ENCODE results near the gene KCND3. TPM values are rescaled to one million over a fixed set of nuclear protein-coding genes. Genes with fewer than 3 reads are reported as not detected.

Gene KCND3
- total RNA-seq, 1 donor from 2014 or later, result 19.8 TPM

- no peak for ATAC-seq
Observed at GRCh38 chr1:111863401-111863800, 126.1 kb downstream of the KCND3 start.

GRCh38 chr1:111862599-111862998, 126.9 kb downstream of the KCND3 start:
- ATAC-seq (peak; percentile 82), DNase-seq (no peak)
- intact Hi-C loops (cut with micrococcal nuclease), result no loop called here

More at GRCh38 chr1:111863401-111863800, 126.1 kb downstream of the KCND3 start:
- intact Hi-C loops (cut with micrococcal nuclease), result no loop called here
- DNase-seq, result no peak

- ATAC-seq (no peak), DNase-seq (no peak)
- intact Hi-C loops (cut with micrococcal nuclease), result no loop called here
Observed at GRCh38 chr1:111861523-111861922, 127.9 kb downstream of the KCND3 start.

- intact Hi-C loops (cut with micrococcal nuclease), result no loop called here
- ATAC-seq (peak; percentile 91), DNase-seq (peak; percentile 77)
Observed at GRCh38 chr1:111857194-111857651, 132.2 kb downstream of the KCND3 start.

- DNase-seq, result no peak
- ATAC-seq, result peak; percentile 10
- intact Hi-C loops (cut with micrococcal nuclease), result no loop called here
Observed at GRCh38 chr1:111856411-111857185, 132.9 kb downstream of the KCND3 start.

- no peak for ATAC-seq
- no peak for DNase-seq
- intact Hi-C loops (cut with micrococcal nuclease), result no loop called here
Observed at GRCh38 chr1:111855260-111855659, 134.2 kb downstream of the KCND3 start.

- no peak for DNase-seq
- intact Hi-C loops (cut with micrococcal nuclease), result no loop called here
- ATAC-seq, result no peak
Observed at GRCh38 chr1:111852261-111852721, 137.2 kb downstream of the KCND3 start.

- intact Hi-C loops (cut with micrococcal nuclease), result no loop called here
- no peak for DNase-seq
- no peak for ATAC-seq
Observed at GRCh38 chr1:111851552-111851951, 137.9 kb downstream of the KCND3 start.

- intact Hi-C loops (cut with micrococcal nuclease), result no loop called here
- ATAC-seq, result peak; percentile 71
- DNase-seq, result peak; percentile 46
Observed at GRCh38 chr1:111850109-111850508, 139.4 kb downstream of the KCND3 start.

GRCh38 chr1:111848852-111849545, 140.5 kb downstream of the KCND3 start:
- ATAC-seq (no peak), DNase-seq (no peak)
- intact Hi-C loops (cut with micrococcal nuclease), result no loop called here

- ATAC-seq, result peak; percentile 5
- no peak for DNase-seq
- intact Hi-C loops (cut with micrococcal nuclease), result no loop called here
Observed at GRCh38 chr1:111847466-111847865, 142.0 kb downstream of the KCND3 start.

- no peak for DNase-seq
- peak; percentile 81 for ATAC-seq
- intact Hi-C loops (cut with micrococcal nuclease), result no loop called here
Observed at GRCh38 chr1:111846842-111847241, 142.6 kb downstream of the KCND3 start.

- DNase-seq, result no peak
- no peak for ATAC-seq
Observed at GRCh38 chr1:111843177-111843576, 146.3 kb downstream of the KCND3 start.

GRCh38 chr1:111842411-111842810, 147.1 kb downstream of the KCND3 start:
- intact Hi-C loops (cut with micrococcal nuclease), result no loop called here
- no peak for DNase-seq

More at GRCh38 chr1:111843177-111843576, 146.3 kb downstream of the KCND3 start:
- intact Hi-C loops (cut with micrococcal nuclease), result no loop called here

GRCh38 chr1:111841746-111842145, 147.7 kb downstream of the KCND3 start:
- DNase-seq (no peak), ATAC-seq (no peak)
- intact Hi-C loops (cut with micrococcal nuclease), result no loop called here

More at GRCh38 chr1:111842411-111842810, 147.1 kb downstream of the KCND3 start:
- no peak for ATAC-seq

GRCh38 chr1:111841189-111841588, 148.3 kb downstream of the KCND3 start:
- intact Hi-C loops (cut with micrococcal nuclease), result no loop called here
- DNase-seq, result no peak
- ATAC-seq, result no peak

GRCh38 chr1:111837393-111837792, 152.1 kb downstream of the KCND3 start:
- DNase-seq, result no peak
- ATAC-seq, result peak; percentile 95
- intact Hi-C loops (cut with micrococcal nuclease), result no loop called here

GRCh38 chr1:111836111-111836510, 153.4 kb downstream of the KCND3 start:
- no peak for DNase-seq
- intact Hi-C loops (cut with micrococcal nuclease), result no loop called here
- no peak for ATAC-seq

GRCh38 chr1:111835514-111835913, 154.0 kb downstream of the KCND3 start:
- ATAC-seq, result no peak
- DNase-seq, result no peak
- intact Hi-C loops (cut with micrococcal nuclease), result no loop called here

GRCh38 chr1:111834956-111835355, 154.5 kb downstream of the KCND3 start:
- intact Hi-C loops (cut with micrococcal nuclease), result no loop called here
- ATAC-seq (no peak), DNase-seq (no peak)
